Measurements from ENCODE around the gene CDKN2B-AS1.

Gene CDKN2B-AS1

GRCh38 chr9:22103685-22104575, 109.3 kb downstream of the CDKN2B-AS1 start:
- CTCF ChIA-PET = interaction anchor here (0.6 to 8.9 kb wide), 10 partner anchors 15 to 1819 kb away, joined by 3 to 70 read pairs (median 5); partner anchors contain the start of gene CDKN2B
- Histone ChIP-seq H3K36me3 (ENCODE audit: control insufficient read depth in 2 of 2, insufficient read depth in 1 of 2, low read length in 2 of 2) (no peaks in the 10 kb centered on the region), H3K4me1 (ENCODE audit: control insufficient read depth, insufficient read depth, low read length) (peaks cover 7% of the 10 kb centered on the region; the same call in 1 of the 2 replicates), H3K9me3 (ENCODE audit: control insufficient read depth, insufficient read depth, low read depth, low read length) (no peaks in the 10 kb centered on the region), H3K4me3 (ENCODE audit: low read depth, low read length) (no peak overlapping the region), H3K27ac (ENCODE audit: extremely low read depth, low read depth, low read length) (no peak overlapping the region)
- POLR2A ChIA-PET = interaction anchor here (0.7 to 1.5 kb wide), 6 partner anchors 14 to 528 kb away, joined by 3 to 8 read pairs (median 4); partner anchors contain the start of genes CDKN2A, CDKN2B and CDKN2B-AS1
- no peak for TF ChIP-seq ZNF555 (tag by site-specific recombination; conservative IDR thresholded peaks at IDR 0.05)
- peak; percentile 29 for TF ChIP-seq ZNF335 (tag by site-specific recombination; conservative IDR thresholded peaks at IDR 0.05)
- TF ChIP-seq KLF1 (tag by site-specific recombination; IDR thresholded peaks at IDR 0.05) = no peak

- no peak overlapping the region for H3K4me3 ChIP-seq (ENCODE audit: low read depth, low read length)
- H3K36me3 ChIP-seq (ENCODE audit: control insufficient read depth in 2 of 2, insufficient read depth in 1 of 2, low read length in 2 of 2) = no peaks in the 10 kb centered on the region
- ChIA-PET POLR2A (interaction anchor here (1.5 kb wide), 1 partner anchor 96 kb away, joined by 5 read pairs; the partner anchor contains the start of gene CDKN2B), CTCF (interaction anchor here (0.6 to 8.9 kb wide), 8 partner anchors 14 to 139 kb away, joined by 3 to 70 read pairs (median 6); no protein-coding TSS in a partner anchor)
- H3K27ac ChIP-seq (ENCODE audit: extremely low read depth, low read depth, low read length) = no peak overlapping the region
- H3K9me3 ChIP-seq (ENCODE audit: control insufficient read depth, insufficient read depth, low read depth, low read length) = no peaks in the 10 kb centered on the region
- TF ChIP-seq ZNF580 (tag by site-specific recombination; IDR thresholded peaks at IDR 0.05) (no peak), ELK4 (IDR thresholded peaks at IDR 0.05; ENCODE audit: borderline replicate concordance, low read depth, low read length) (no peak), KLF8 (tag by site-specific recombination; IDR thresholded peaks at IDR 0.05) (no peak), ZNF132 (tag by site-specific recombination; IDR thresholded peaks at IDR 0.05; ENCODE audit: borderline replicate concordance) (no peak), ZNF18 (tag by site-specific recombination; IDR thresholded peaks at IDR 0.05) (no peak), ZNF513 (tag by site-specific recombination; IDR thresholded peaks at IDR 0.05) (no peak), ZNF114 (tag by site-specific recombination; IDR thresholded peaks at IDR 0.05) (no peak), ZNF19 (tag by site-specific recombination; IDR thresholded peaks at IDR 0.05; ENCODE audit: low read depth) (no peak), ZNF473 (tag by site-specific recombination; IDR thresholded peaks at IDR 0.05) (no peak), ZFP41 (tag by site-specific recombination; IDR thresholded peaks at IDR 0.05; ENCODE audit: borderline replicate concordance) (no peak), ZNF664 (tag by site-specific recombination; IDR thresholded peaks at IDR 0.05) (no peak), ZBTB26 (tag by site-specific recombination; optimal IDR thresholded peaks at IDR 0.05) (no peak), ZNF596 (tag by site-specific recombination; IDR thresholded peaks at IDR 0.05) (no peak), ZNF175 (tag by site-specific recombination; IDR thresholded peaks at IDR 0.05) (no peak)
- peaks cover 8% of the 10 kb centered on the region; the same call in 1 of the 2 replicates for H3K4me1 ChIP-seq (ENCODE audit: control insufficient read depth, insufficient read depth, low read length)
These were observed 110.6 kb downstream of the CDKN2B-AS1 start for GRCh38 chr9:22105005-22105722.
